Ishikawa (cell line): ENCODE measurements around the gene MVB12A.

Source experiments
- EP300 ChIP-seq: IDR thresholded peaks from 2 replicates; pipeline ENCODE4 v1.6.1; 2012; ENCODE audit warnings: borderline replicate concordance
- FOXM1 ChIP-seq: IDR thresholded peaks from 2 replicates; pipeline ENCODE4 v1.6.1; 2012; ENCODE audit warnings: low read depth, borderline replicate concordance
- MAX ChIP-seq: IDR thresholded peaks from 2 replicates; pipeline ENCODE4 v1.6.1; 2012
- REST ChIP-seq: IDR thresholded peaks from 2 replicates; pipeline ENCODE4 v1.6.1; 2012; ENCODE audit warnings: low read depth, mild to moderate bottlenecking
- TCF12 ChIP-seq: IDR thresholded peaks from 2 replicates; pipeline ENCODE4 v1.6.1; 2012; ENCODE audit warnings: low read depth
- YY1 ChIP-seq: IDR thresholded peaks from 2 replicates; pipeline ENCODE4 v1.6.1; 2012; ENCODE audit warnings: low read depth

GRCh38 chr19:17436874-17437267 lies 17.0 kb downstream of the MVB12A start:
- TF ChIP-seq EP300 (no peak), FOXM1 (no peak), YY1 (no peak), TCF12 (no peak), MAX (no peak), REST (no peak)
